Liver (tissue), 9 donors: ENCODE measurements around the gene TENT5C. TPM values are rescaled to one million over a fixed set of nuclear protein-coding genes. Genes with fewer than 3 reads are reported as not detected.
A peak's percentile ranks its signal among the peaks of the same experiment; 100 is the strongest.

Experiments
- DNase-seq: peaks from one replicate; pipeline ENCODE4 v3.0.0-alpha.2; 2017; ENCODE audit warnings: low spot score
- H3K27ac ChIP-seq, 2 donors: one replicate each; pipeline ENCODE4 v1.7.0; 2013; ENCODE audit warnings: inconsistent platforms in 2 of 2, low read length in 2 of 2, control low read depth in 1 of 2, low read depth in 1 of 2, mild to moderate bottlenecking in 1 of 2
- H3K27me3 ChIP-seq, 4 donors: one replicate each; pipeline versions ENCODE4 v1.6.1 to v1.7.0; 2013; ENCODE audit warnings: low read length in 3 of 4, inconsistent platforms in 1 of 4, mild to moderate bottlenecking in 1 of 4, moderate library complexity in 1 of 4; ENCODE audit not compliant: control insufficient read depth in 4 of 4, insufficient read depth in 4 of 4
- H3K36me3 ChIP-seq, 4 donors: one replicate each; pipeline versions ENCODE4 v1.6.1 to v1.7.0; 2013; ENCODE audit warnings: low read length in 3 of 4, mild to moderate bottlenecking in 3 of 4, low read depth in 1 of 4, moderate library complexity in 1 of 4; ENCODE audit not compliant: control insufficient read depth in 4 of 4, insufficient read depth in 3 of 4
- H3K4me1 ChIP-seq, 4 donors: one replicate each; pipeline versions ENCODE4 v1.6.1 to v1.7.0; 2013; ENCODE audit warnings: low read length in 3 of 4, mild to moderate bottlenecking in 3 of 4, moderate library complexity in 1 of 4; ENCODE audit not compliant: control insufficient read depth in 4 of 4, insufficient read depth in 4 of 4
- H3K4me3 ChIP-seq, 3 donors: one replicate each; pipeline versions ENCODE4 v1.6.1 to v1.7.0; 2013; ENCODE audit warnings: low read length in 3 of 3, control low read depth in 1 of 3, low read depth in 1 of 3, mild to moderate bottlenecking in 1 of 3
- H3K9ac ChIP-seq, 2 donors: one replicate each; pipeline ENCODE4 v1.7.0; 2013; ENCODE audit warnings: low read length in 2 of 2, mild to moderate bottlenecking in 2 of 2, moderate library complexity in 2 of 2, control low read depth in 1 of 2, low read depth in 1 of 2
- H3K9me3 ChIP-seq, 4 donors: one replicate each; pipeline versions ENCODE4 v1.6.1 to v1.7.0; 2013; ENCODE audit warnings: low read length in 3 of 4; ENCODE audit not compliant: control insufficient read depth in 4 of 4
- EGR1 ChIP-seq, 2 donors: IDR thresholded peaks; 2 replicates each; pipeline ENCODE4 v1.6.1; 2016 to 2018; ENCODE audit warnings: antibody characterized with exemption in 2 of 2, low read depth in 2 of 2
- FOXA1 ChIP-seq: IDR thresholded peaks from 2 replicates; pipeline ENCODE4 v1.6.1; 2016; ENCODE audit warnings: antibody characterized with exemption
- FOXA2 ChIP-seq: IDR thresholded peaks from 2 replicates; pipeline ENCODE4 v1.6.1; 2016; ENCODE audit warnings: antibody characterized with exemption
- GABPA ChIP-seq, 2 donors: IDR thresholded peaks in 1 of 2; conservative IDR thresholded peaks in 1 of 2; 2 replicates each; pipeline ENCODE4 v1.6.1; 2016; ENCODE audit warnings: antibody characterized with exemption in 2 of 2, mild to moderate bottlenecking in 1 of 2, moderate library complexity in 1 of 2
- HNF4A ChIP-seq, 2 donors: conservative IDR thresholded peaks; 2 replicates each; pipeline ENCODE4 v1.6.1; 2016; ENCODE audit warnings: antibody characterized with exemption in 2 of 2, mild to moderate bottlenecking in 2 of 2
- HNF4G ChIP-seq: IDR thresholded peaks from 2 replicates; pipeline ENCODE4 v1.6.1; 2016; ENCODE audit warnings: antibody characterized with exemption
- JUND ChIP-seq, 2 donors: IDR thresholded peaks; 2 replicates each; pipeline ENCODE4 v1.6.1; 2016; ENCODE audit warnings: antibody characterized with exemption in 2 of 2
- NR2F2 ChIP-seq: IDR thresholded peaks from 2 replicates; pipeline ENCODE4 v1.6.1; 2016; ENCODE audit warnings: antibody characterized with exemption
- RAD21 ChIP-seq, 2 donors: IDR thresholded peaks; 2 replicates each; pipeline ENCODE4 v1.6.1; 2016; ENCODE audit warnings: antibody characterized with exemption in 2 of 2, mild to moderate bottlenecking in 2 of 2
- RXRA ChIP-seq, 2 donors: IDR thresholded peaks; 2 replicates each; pipeline ENCODE4 v1.6.1; 2017 to 2018; ENCODE audit warnings: antibody characterized with exemption in 2 of 2, mild to moderate bottlenecking in 1 of 2
- SP1 ChIP-seq: IDR thresholded peaks from 2 replicates; pipeline ENCODE4 v1.6.1; 2018; ENCODE audit warnings: antibody characterized with exemption, mild to moderate bottlenecking
- TAF1 ChIP-seq: conservative IDR thresholded peaks from 2 replicates; pipeline ENCODE4 v1.6.1; 2016; ENCODE audit warnings: antibody characterized with exemption, mild to moderate bottlenecking
- YY1 ChIP-seq: IDR thresholded peaks from 2 replicates; pipeline ENCODE4 v1.6.1; 2016; ENCODE audit warnings: antibody characterized with exemption, mild to moderate bottlenecking
- WGBS: extraction: QIAGEN DNeasy Blood & Tissue Kit; methylation state at CpG from one replicate; pipeline ENCODE4 v1.1.7; 2013; 5-methylcytosine and 5-hydroxymethylcytosine counted together
- polyA plus RNA-seq, 2 donors: library from polyadenylated mRNA; stranded (reverse) in 1 of 2; unstranded in 1 of 2; fragments of 200-250 nt in 1 of 2; fragments of >200 nt in 1 of 2; fragmentation: Nextera tagmentation in 1 of 2; extraction: Ambion mirVana in 1 of 2; gene quantifications; one replicate each; pipeline versions ENCODE4 v1.2.1 to v1.2.3, GENCODE V29; 2013 to 2015
- total RNA-seq, 2 donors: library from RNA; depleted of rRNA; stranded (reverse); fragments of >200 nt; gene quantifications; one replicate each; pipeline ENCODE4 v1.2.3, GENCODE V29; 2014
- TF ChIP-seq, protein P1 (sequence below): IDR thresholded peaks from 2 replicates; pipeline ENCODE4 v1.6.1; 2016; ENCODE audit warnings: antibody characterized with exemption
- TF ChIP-seq, protein P2 (sequence below): fragments of 150-350 bp; IDR thresholded peaks from 2 replicates; pipeline ENCODE4 v1.5.1; 2017; ENCODE audit warnings: improper control_type of control experiment, low read depth, low read length; ENCODE audit not compliant: missing input control
- TF ChIP-seq, protein P3 (sequence below): IDR thresholded peaks from 2 replicates; pipeline ENCODE4 v1.6.1; 2016; ENCODE audit warnings: antibody characterized with exemption
- TF ChIP-seq, protein P4 (sequence below): IDR thresholded peaks from 2 replicates; pipeline ENCODE4 v1.6.1; 2016; ENCODE audit warnings: antibody characterized with exemption
- TF ChIP-seq, protein P5 (sequence below): IDR thresholded peaks from 2 replicates; pipeline ENCODE4 v1.6.1; 2016; ENCODE audit warnings: antibody characterized with exemption, mild to moderate bottlenecking
- donor health status: healthy.
- donor health status: healthy.
- donor health status: healthy.
- donor health status: healthy.
- donor health status: healthy.

Gene TENT5C
- total and polyA plus RNA-seq, 4 donors: 1.1 to 200 (median 4.8) TPM

DNA sequence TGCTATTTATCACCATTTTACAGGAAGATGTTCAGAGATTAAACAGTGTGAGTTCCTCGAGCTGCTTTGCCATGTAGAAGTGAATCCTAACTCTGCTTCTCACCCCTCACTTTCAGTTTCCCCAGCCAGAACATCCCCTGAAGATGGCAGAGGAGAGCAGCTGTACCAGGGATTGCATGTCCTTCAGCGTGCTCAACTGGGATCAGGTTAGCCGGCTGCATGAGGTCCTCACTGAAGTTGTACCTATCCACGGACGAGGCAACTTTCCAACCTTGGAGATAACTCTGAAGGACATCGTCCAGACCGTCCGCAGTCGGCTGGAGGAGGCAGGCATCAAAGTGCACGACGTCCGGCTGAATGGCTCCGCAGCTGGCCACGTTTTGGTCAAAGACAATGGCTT lies 16.9 kb downstream of the TENT5C start:
- no peaks in the 10 kb centered on the region for H3K4me1 ChIP-seq
- DNase-seq: peak; percentile 26
- TF ChIP-seq, protein P1, sequence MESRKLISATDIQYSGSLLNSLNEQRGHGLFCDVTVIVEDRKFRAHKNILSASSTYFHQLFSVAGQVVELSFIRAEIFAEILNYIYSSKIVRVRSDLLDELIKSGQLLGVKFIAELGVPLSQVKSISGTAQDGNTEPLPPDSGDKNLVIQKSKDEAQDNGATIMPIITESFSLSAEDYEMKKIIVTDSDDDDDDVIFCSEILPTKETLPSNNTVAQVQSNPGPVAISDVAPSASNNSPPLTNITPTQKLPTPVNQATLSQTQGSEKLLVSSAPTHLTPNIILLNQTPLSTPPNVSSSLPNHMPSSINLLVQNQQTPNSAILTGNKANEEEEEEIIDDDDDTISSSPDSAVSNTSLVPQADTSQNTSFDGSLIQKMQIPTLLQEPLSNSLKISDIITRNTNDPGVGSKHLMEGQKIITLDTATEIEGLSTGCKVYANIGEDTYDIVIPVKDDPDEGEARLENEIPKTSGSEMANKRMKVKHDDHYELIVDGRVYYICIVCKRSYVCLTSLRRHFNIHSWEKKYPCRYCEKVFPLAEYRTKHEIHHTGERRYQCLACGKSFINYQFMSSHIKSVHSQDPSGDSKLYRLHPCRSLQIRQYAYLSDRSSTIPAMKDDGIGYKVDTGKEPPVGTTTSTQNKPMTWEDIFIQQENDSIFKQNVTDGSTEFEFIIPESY: no peak
- TF ChIP-seq, protein P2, sequence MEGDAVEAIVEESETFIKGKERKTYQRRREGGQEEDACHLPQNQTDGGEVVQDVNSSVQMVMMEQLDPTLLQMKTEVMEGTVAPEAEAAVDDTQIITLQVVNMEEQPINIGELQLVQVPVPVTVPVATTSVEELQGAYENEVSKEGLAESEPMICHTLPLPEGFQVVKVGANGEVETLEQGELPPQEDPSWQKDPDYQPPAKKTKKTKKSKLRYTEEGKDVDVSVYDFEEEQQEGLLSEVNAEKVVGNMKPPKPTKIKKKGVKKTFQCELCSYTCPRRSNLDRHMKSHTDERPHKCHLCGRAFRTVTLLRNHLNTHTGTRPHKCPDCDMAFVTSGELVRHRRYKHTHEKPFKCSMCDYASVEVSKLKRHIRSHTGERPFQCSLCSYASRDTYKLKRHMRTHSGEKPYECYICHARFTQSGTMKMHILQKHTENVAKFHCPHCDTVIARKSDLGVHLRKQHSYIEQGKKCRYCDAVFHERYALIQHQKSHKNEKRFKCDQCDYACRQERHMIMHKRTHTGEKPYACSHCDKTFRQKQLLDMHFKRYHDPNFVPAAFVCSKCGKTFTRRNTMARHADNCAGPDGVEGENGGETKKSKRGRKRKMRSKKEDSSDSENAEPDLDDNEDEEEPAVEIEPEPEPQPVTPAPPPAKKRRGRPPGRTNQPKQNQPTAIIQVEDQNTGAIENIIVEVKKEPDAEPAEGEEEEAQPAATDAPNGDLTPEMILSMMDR: no peak
- TF ChIP-seq EGR1 (IDR thresholded peaks at IDR 0.05; ENCODE audit: low read depth in 2 of 2): no peak
- no peak for TF ChIP-seq RAD21 (IDR thresholded peaks at IDR 0.05)
- TF ChIP-seq FOXA2: no peak
- TF ChIP-seq, protein P3, sequence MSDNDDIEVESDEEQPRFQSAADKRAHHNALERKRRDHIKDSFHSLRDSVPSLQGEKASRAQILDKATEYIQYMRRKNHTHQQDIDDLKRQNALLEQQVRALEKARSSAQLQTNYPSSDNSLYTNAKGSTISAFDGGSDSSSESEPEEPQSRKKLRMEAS: no peak
- no peak for TF ChIP-seq TAF1
- no peak for TF ChIP-seq HNF4A (conservative IDR thresholded peaks at IDR 0.05)
- no peak for TF ChIP-seq SP1
- no peak for TF ChIP-seq RXRA (IDR thresholded peaks at IDR 0.05)
- TF ChIP-seq JUND (IDR thresholded peaks at IDR 0.05): no peak
- TF ChIP-seq, protein P4, sequence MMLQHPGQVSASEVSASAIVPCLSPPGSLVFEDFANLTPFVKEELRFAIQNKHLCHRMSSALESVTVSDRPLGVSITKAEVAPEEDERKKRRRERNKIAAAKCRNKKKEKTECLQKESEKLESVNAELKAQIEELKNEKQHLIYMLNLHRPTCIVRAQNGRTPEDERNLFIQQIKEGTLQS: no peak
- TF ChIP-seq GABPA (IDR thresholded peaks at IDR 0.05 in 1 of 2, conservative IDR thresholded peaks at IDR 0.05 in 1 of 2): no peak
- no peak for TF ChIP-seq HNF4G
- TF ChIP-seq YY1: no peak
- TF ChIP-seq, protein P5, sequence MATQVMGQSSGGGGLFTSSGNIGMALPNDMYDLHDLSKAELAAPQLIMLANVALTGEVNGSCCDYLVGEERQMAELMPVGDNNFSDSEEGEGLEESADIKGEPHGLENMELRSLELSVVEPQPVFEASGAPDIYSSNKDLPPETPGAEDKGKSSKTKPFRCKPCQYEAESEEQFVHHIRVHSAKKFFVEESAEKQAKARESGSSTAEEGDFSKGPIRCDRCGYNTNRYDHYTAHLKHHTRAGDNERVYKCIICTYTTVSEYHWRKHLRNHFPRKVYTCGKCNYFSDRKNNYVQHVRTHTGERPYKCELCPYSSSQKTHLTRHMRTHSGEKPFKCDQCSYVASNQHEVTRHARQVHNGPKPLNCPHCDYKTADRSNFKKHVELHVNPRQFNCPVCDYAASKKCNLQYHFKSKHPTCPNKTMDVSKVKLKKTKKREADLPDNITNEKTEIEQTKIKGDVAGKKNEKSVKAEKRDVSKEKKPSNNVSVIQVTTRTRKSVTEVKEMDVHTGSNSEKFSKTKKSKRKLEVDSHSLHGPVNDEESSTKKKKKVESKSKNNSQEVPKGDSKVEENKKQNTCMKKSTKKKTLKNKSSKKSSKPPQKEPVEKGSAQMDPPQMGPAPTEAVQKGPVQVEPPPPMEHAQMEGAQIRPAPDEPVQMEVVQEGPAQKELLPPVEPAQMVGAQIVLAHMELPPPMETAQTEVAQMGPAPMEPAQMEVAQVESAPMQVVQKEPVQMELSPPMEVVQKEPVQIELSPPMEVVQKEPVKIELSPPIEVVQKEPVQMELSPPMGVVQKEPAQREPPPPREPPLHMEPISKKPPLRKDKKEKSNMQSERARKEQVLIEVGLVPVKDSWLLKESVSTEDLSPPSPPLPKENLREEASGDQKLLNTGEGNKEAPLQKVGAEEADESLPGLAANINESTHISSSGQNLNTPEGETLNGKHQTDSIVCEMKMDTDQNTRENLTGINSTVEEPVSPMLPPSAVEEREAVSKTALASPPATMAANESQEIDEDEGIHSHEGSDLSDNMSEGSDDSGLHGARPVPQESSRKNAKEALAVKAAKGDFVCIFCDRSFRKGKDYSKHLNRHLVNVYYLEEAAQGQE: no peak
- TF ChIP-seq NR2F2: no peak
- no peak for TF ChIP-seq FOXA1
- no peak overlapping the region for H3K4me3 ChIP-seq
- no peak overlapping the region for H3K27ac ChIP-seq
- no peak overlapping the region for H3K9ac ChIP-seq
- 93% methylated on average over 14 of the region's 14 CpGs for WGBS
- no peaks in the 10 kb centered on the region for H3K9me3 ChIP-seq
- H3K36me3 ChIP-seq: peaks cover 0 to 11% (median 10%) of the 10 kb centered on the region in 4 donors
- H3K27me3 ChIP-seq: no peaks in the 10 kb centered on the region
